Measurements from ENCODE around the gene AOPEP. TPM values are rescaled to one million over a fixed set of nuclear protein-coding genes. Genes with fewer than 3 reads are reported as not detected.

Gene AOPEP
- total and polyA plus RNA-seq, 2 of the 13 experiments (the other 11 are each of a cell fraction or from before 2014, with no cell fraction given): 22.2 to 41.6 TPM

GRCh38 chr9:95003689-95004410, 277.4 kb downstream of the AOPEP start:
- peaks cover 10% of the 10 kb centered on the region for H4K20me1 ChIP-seq (ENCODE audit: insufficient read depth, low read length)
- H3K27ac ChIP-seq (ENCODE audit: extremely low read length, insufficient read depth, low read length): peak overlapping the region; percentile 99
- BruUV-seq (replicated peaks): TSS peak; percentile 72
- H2AFZ ChIP-seq (ENCODE audit: low read length): no peak overlapping the region
- CTCF ChIA-PET (ENCODE audit: low intra/inter-chr PET ratio, low total read pairs): no interaction called here
- POLR2A ChIA-PET: interaction anchor here (0.8 to 3.1 kb wide), 10 partner anchors 9 to 150 kb away, joined by 3 to 26 read pairs (median 4); no protein-coding TSS in a partner anchor
- peak overlapping the region; percentile 68 for H3K4me2 ChIP-seq (ENCODE audit: low read depth, low read length)
- peak overlapping the region; percentile 98 for H3K9ac ChIP-seq (ENCODE audit: insufficient read depth, low read depth, low read length)
- H3K4me1 ChIP-seq (ENCODE audit: insufficient read depth, low read length): peaks cover 46% of the 10 kb centered on the region
- DNase-seq (ENCODE audit: low spot score) (peak; percentile 36), ATAC-seq (peak; percentile 53), FAIRE-seq (no peak)
- H3K9me3 ChIP-seq (ENCODE audit: low read length): no peaks in the 10 kb centered on the region
- peak overlapping the region; percentile 78 to 86 (median 86) for H3K4me3 ChIP-seq (replicated peaks in 1 of 3; ENCODE audit: insufficient read depth in 1 of 3, low read depth in 2 of 3, low read length in 3 of 3)
- 13% methylated on average over 19 of the region's 19 CpGs for WGBS (ENCODE audit: low lambda C conversion rate)
- intact Hi-C loops (cut with micrococcal nuclease; ENCODE audit: unreplicated experiment): loop anchor here (1.0 to 10.0 kb wide), 2 partner anchors 12 to 219 kb away; no protein-coding TSS in a partner anchor
- H3K79me2 ChIP-seq (ENCODE audit: insufficient read depth, low read length): peaks cover 65% of the 10 kb centered on the region
- H3K27me3 ChIP-seq (ENCODE audit: control insufficient read depth in 1 of 2, insufficient read depth in 2 of 2, low read length in 2 of 2): no peaks in the 10 kb centered on the region; a peak in 1 of 5 replicates
- in situ Hi-C loops (cut with HindIII; ENCODE audit: extremely low pct_ligation_motif_present, low pct_unique_long_range_greater_than_20kb): no loop called here
- no peaks in the 10 kb centered on the region; a peak in 1 of 5 replicates for H3K36me3 ChIP-seq (replicated peaks in 1 of 2; ENCODE audit: control insufficient read depth in 1 of 2, insufficient read depth in 2 of 2, low read length in 2 of 2)
- TF ChIP-seq THAP7 (CRISPR knock-in tag; IDR thresholded peaks at IDR 0.05) (peak; percentile 67; the same call in 1 of the 2 replicates), ZC3H4 (CRISPR knock-in tag; IDR thresholded peaks at IDR 0.05; ENCODE audit: borderline replicate concordance) (0 out of 2 replicates have a peak, but pooled peaks have one; percentile 10), FOSL2 (CRISPR knock-in tag; IDR thresholded peaks at IDR 0.05) (no peak), SAP130 (CRISPR knock-in tag; IDR thresholded peaks at IDR 0.05; ENCODE audit: low read depth) (peak; percentile 62; the same call in 1 of the 2 replicates), KMT2B (CRISPR knock-in tag; IDR thresholded peaks at IDR 0.05) (no peak), ETS1 (CRISPR knock-in tag; IDR thresholded peaks at IDR 0.05) (no peak), ZNF83 (CRISPR knock-in tag; IDR thresholded peaks at IDR 0.05; ENCODE audit: borderline replicate concordance) (no peak), ZNF558 (CRISPR knock-in tag; IDR thresholded peaks at IDR 0.05; ENCODE audit: borderline replicate concordance) (no peak), FOXA1 (IDR thresholded peaks at IDR 0.05) (no peak), FOXA1 (CRISPR knock-in tag; IDR thresholded peaks at IDR 0.05) (no peak), ZFY (CRISPR knock-in tag; IDR thresholded peaks at IDR 0.05) (peak; percentile 49), KMT2A (CRISPR knock-in tag; IDR thresholded peaks at IDR 0.05) (0 out of 2 replicates have a peak, but pooled peaks have one; percentile 67), HDAC2 (CRISPR knock-in tag; IDR thresholded peaks at IDR 0.05) (no peak), THAP11 (CRISPR knock-in tag; IDR thresholded peaks at IDR 0.05) (0 out of 2 replicates have a peak, but pooled peaks have one; percentile 11), RCOR2 (CRISPR knock-in tag; IDR thresholded peaks at IDR 0.05) (0 out of 2 replicates have a peak, but pooled peaks have one; percentile 11), ARNTL (CRISPR knock-in tag; IDR thresholded peaks at IDR 0.05) (no peak)
- TF ChIP-seq, protein P1, sequence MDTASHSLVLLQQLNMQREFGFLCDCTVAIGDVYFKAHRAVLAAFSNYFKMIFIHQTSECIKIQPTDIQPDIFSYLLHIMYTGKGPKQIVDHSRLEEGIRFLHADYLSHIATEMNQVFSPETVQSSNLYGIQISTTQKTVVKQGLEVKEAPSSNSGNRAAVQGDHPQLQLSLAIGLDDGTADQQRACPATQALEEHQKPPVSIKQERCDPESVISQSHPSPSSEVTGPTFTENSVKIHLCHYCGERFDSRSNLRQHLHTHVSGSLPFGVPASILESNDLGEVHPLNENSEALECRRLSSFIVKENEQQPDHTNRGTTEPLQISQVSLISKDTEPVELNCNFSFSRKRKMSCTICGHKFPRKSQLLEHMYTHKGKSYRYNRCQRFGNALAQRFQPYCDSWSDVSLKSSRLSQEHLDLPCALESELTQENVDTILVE (CRISPR knock-in tag; IDR thresholded peaks at IDR 0.05): 0 out of 2 replicates have a peak, but pooled peaks have one; percentile 13
- TF ChIP-seq, protein P2, sequence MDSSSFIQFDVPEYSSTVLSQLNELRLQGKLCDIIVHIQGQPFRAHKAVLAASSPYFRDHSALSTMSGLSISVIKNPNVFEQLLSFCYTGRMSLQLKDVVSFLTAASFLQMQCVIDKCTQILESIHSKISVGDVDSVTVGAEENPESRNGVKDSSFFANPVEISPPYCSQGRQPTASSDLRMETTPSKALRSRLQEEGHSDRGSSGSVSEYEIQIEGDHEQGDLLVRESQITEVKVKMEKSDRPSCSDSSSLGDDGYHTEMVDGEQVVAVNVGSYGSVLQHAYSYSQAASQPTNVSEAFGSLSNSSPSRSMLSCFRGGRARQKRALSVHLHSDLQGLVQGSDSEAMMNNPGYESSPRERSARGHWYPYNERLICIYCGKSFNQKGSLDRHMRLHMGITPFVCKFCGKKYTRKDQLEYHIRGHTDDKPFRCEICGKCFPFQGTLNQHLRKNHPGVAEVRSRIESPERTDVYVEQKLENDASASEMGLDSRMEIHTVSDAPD (CRISPR knock-in tag; IDR thresholded peaks at IDR 0.05): no peak
- TF ChIP-seq, protein P3, sequence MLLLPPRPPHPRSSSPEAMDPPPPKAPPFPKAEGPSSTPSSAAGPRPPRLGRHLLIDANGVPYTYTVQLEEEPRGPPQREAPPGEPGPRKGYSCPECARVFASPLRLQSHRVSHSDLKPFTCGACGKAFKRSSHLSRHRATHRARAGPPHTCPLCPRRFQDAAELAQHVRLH (CRISPR knock-in tag; IDR thresholded peaks at IDR 0.05; ENCODE audit: borderline replicate concordance, low read depth): 0 out of 2 replicates have a peak, but pooled peaks have one; percentile 10
